ENCODE data around the gene ZG16. TPM values are rescaled to one million over a fixed set of nuclear protein-coding genes. Genes with fewer than 3 reads are reported as not detected.

ZG16 gene
- polyA plus RNA-seq, 3 donors: not detected

- H3K4me1 ChIP-seq (ENCODE audit: control insufficient read depth in 1 of 2, insufficient read depth in 2 of 2, low read length in 2 of 2): peaks cover 59 to 75% of the 10 kb centered on the region in 2 donors
- 89% methylated on average over 14 of the region's 24 CpGs for whole genome bisulfite sequencing (ENCODE audit: insufficient coverage)
- no peak for DNase-seq
- peaks cover 12 to 27% of the 10 kb centered on the region in 2 donors for H3K36me3 ChIP-seq (replicated peaks in 1 of 2; ENCODE audit: control insufficient read depth in 1 of 2, insufficient read depth in 2 of 2, low read length in 2 of 2)
- Mint-ChIP-seq H3K27me3 (ENCODE audit: low read depth in 3 of 3) (peaks cover 21 to 32% (median 31%) of the 10 kb centered on the region in 3 donors), H3K4me3 (peak overlapping the region in 1 of 2 donors; percentile 95), H3K36me3 (peaks cover 27 to 32% of the 10 kb centered on the region in 2 donors), H3K9me3 (peaks cover 0 to 8% (median 3%) of the 10 kb centered on the region in 7 donors), H3K4me1 (peaks cover 65% of the 10 kb centered on the region), H3K27ac (peak overlapping the region in 1 of 7 donors; percentile 66)
- H3K9ac ChIP-seq (ENCODE audit: insufficient read depth, low read length, poor library complexity, severe bottlenecking): no peak overlapping the region
- H2AFZ ChIP-seq (ENCODE audit: insufficient read depth, low read depth, low read length, poor library complexity, severe bottlenecking): no peak overlapping the region
- no peak overlapping the region for H3K27ac ChIP-seq (ENCODE audit: low read depth in 1 of 2, low read length in 2 of 2)
- H3K27me3 ChIP-seq (ENCODE audit: control insufficient read depth in 2 of 2, insufficient read depth in 2 of 2, low read length in 2 of 2): peaks cover 5 to 24% of the 10 kb centered on the region in 2 donors
- H3K9me3 ChIP-seq (replicated peaks in 1 of 2; ENCODE audit: control insufficient read depth in 1 of 2, insufficient read depth in 1 of 2, low read length in 2 of 2): no peaks in the 10 kb centered on the region
- intact Hi-C loops (cut with micrococcal nuclease): loop anchor here in 1 of 2 donors (10.0 kb wide), 1 partner anchor 181 kb away; the partner anchor contains the start of genes HIRIP3 and INO80E
- no peak overlapping the region for H3K4me3 ChIP-seq (replicated peaks in 1 of 3; ENCODE audit: low read depth in 2 of 3, low read length in 3 of 3)
- peaks cover 32% of the 10 kb centered on the region for H4K20me1 ChIP-seq (ENCODE audit: insufficient read depth, low read length)
- H3K79me2 ChIP-seq (ENCODE audit: insufficient read depth, low read length): peaks cover 36% of the 10 kb centered on the region
- no peak overlapping the region for H3K4me2 ChIP-seq (replicated peaks; ENCODE audit: extremely low read depth, low read length, poor library complexity, severe bottlenecking)
- no peak for TF ChIP-seq CTCF (IDR thresholded peaks at IDR 0.05)
Measured at GRCh38 chr16:29813644-29814562, 35.8 kb downstream of the ZG16 start.

GRCh38 chr16:29814592-29814991 is 36.5 kb downstream of the ZG16 start:
- no peaks in the 10 kb centered on the region for H3K9me3 ChIP-seq (replicated peaks in 1 of 2; ENCODE audit: control insufficient read depth in 1 of 2, insufficient read depth in 1 of 2, low read length in 2 of 2)
- H3K27me3 ChIP-seq (ENCODE audit: control insufficient read depth in 2 of 2, insufficient read depth in 2 of 2, low read length in 2 of 2): peaks cover 5 to 24% of the 10 kb centered on the region in 2 donors
- H3K79me2 ChIP-seq (ENCODE audit: insufficient read depth, low read length): peaks cover 36% of the 10 kb centered on the region
- H3K4me3 ChIP-seq (replicated peaks in 1 of 3; ENCODE audit: low read depth in 2 of 3, low read length in 3 of 3): peak overlapping the region in 1 of 3 experiments; percentile 88
- intact Hi-C loops (cut with micrococcal nuclease): loop anchor here in 1 of 2 donors (10.0 kb wide), 1 partner anchor 180 kb away; the partner anchor contains the start of genes HIRIP3 and INO80E
- TF ChIP-seq CTCF (IDR thresholded peaks at IDR 0.05): no peak
- peaks cover 59 to 75% of the 10 kb centered on the region in 2 donors for H3K4me1 ChIP-seq (ENCODE audit: control insufficient read depth in 1 of 2, insufficient read depth in 2 of 2, low read length in 2 of 2)
- no peak overlapping the region for H3K27ac Mint-ChIP-seq
- DNase-seq: no peak
- WGBS (ENCODE audit: insufficient coverage): 100% methylated on average over 3 of the region's 5 CpGs
- H3K4me3 Mint-ChIP-seq: peak overlapping the region in 1 of 2 donors; percentile 95
- H3K4me1 Mint-ChIP-seq: peaks cover 68% of the 10 kb centered on the region
- peak overlapping the region; percentile 95 for H2AFZ ChIP-seq (ENCODE audit: insufficient read depth, low read depth, low read length, poor library complexity, severe bottlenecking)
- H3K4me2 ChIP-seq (replicated peaks; ENCODE audit: extremely low read depth, low read length, poor library complexity, severe bottlenecking): peak overlapping the region; percentile 99
- peaks cover 31% of the 10 kb centered on the region for H4K20me1 ChIP-seq (ENCODE audit: insufficient read depth, low read length)
- H3K36me3 Mint-ChIP-seq: peaks cover 29 to 34% of the 10 kb centered on the region in 2 donors
- H3K36me3 ChIP-seq (replicated peaks in 1 of 2; ENCODE audit: control insufficient read depth in 1 of 2, insufficient read depth in 2 of 2, low read length in 2 of 2): peaks cover 13 to 27% of the 10 kb centered on the region in 2 donors
- peaks cover 21 to 32% (median 31%) of the 10 kb centered on the region in 3 donors for H3K27me3 Mint-ChIP-seq (ENCODE audit: low read depth in 3 of 3)
- H3K9ac ChIP-seq (ENCODE audit: insufficient read depth, low read length, poor library complexity, severe bottlenecking): no peak overlapping the region
- no peak overlapping the region for H3K27ac ChIP-seq (ENCODE audit: low read depth in 1 of 2, low read length in 2 of 2)
- peaks cover 0 to 8% (median 3%) of the 10 kb centered on the region in 7 donors for H3K9me3 Mint-ChIP-seq

Measured in CD14-positive monocyte (primary cell).